Mesendoderm (in vitro differentiated cells): Measurements from ENCODE around the gene MAP2K4.

Experiments
- DNase-seq: peaks from one replicate; pipeline ENCODE4 v3.0.0; 2013
- H2AK5ac ChIP-seq: 2 replicates; pipeline ENCODE4 v1.6.1; 2013; ENCODE audit warnings: low read length, inconsistent platforms
- H2BK120ac ChIP-seq: 2 replicates; pipeline ENCODE4 v1.6.1; 2013; ENCODE audit warnings: low read depth, mild to moderate bottlenecking, low read length, moderate library complexity, mixed read lengths
- H2BK15ac ChIP-seq: replicated peaks from 2 replicates; pipeline ENCODE4 v1.6.1; 2013; ENCODE audit warnings: low read depth, mild to moderate bottlenecking, moderate library complexity
- H2BK5ac ChIP-seq: 2 replicates; pipeline ENCODE4 v1.6.1; 2013; ENCODE audit warnings: low read length, inconsistent platforms
- H3K18ac ChIP-seq: 2 replicates; pipeline ENCODE4 v1.6.1; 2013; ENCODE audit warnings: mild to moderate bottlenecking, low read length, mixed read lengths
- H3K23ac ChIP-seq: one replicate; pipeline ENCODE4 v1.6.1; 2013; ENCODE audit warnings: low read length
- H3K27ac ChIP-seq: 2 replicates; pipeline ENCODE4 v1.5.1; 2013; ENCODE audit warnings: low read depth, mild to moderate bottlenecking, inconsistent platforms, low read length, moderate library complexity
- H3K27me3 ChIP-seq: 2 replicates; pipeline ENCODE4 v1.6.1; 2013; ENCODE audit warnings: low read length, control low read depth, mild to moderate bottlenecking, inconsistent platforms; ENCODE audit not compliant: insufficient read depth, poor library complexity
- H3K36me3 ChIP-seq: 2 replicates; pipeline ENCODE4 v1.6.1; 2013; ENCODE audit warnings: low read length, inconsistent platforms; ENCODE audit not compliant: control insufficient read depth, insufficient read depth
- H3K4ac ChIP-seq: one replicate; pipeline ENCODE4 v1.6.1; 2013; ENCODE audit warnings: low read depth, mild to moderate bottlenecking, low read length, moderate library complexity
- H3K4me1 ChIP-seq: 2 replicates; pipeline ENCODE4 v1.6.1; 2013; ENCODE audit warnings: low read depth, low read length, inconsistent platforms; ENCODE audit not compliant: control insufficient read depth
- H3K4me2 ChIP-seq: 2 replicates; pipeline ENCODE4 v1.6.1; 2013; ENCODE audit warnings: low read length
- H3K4me3 ChIP-seq: 2 replicates; pipeline ENCODE4 v1.5.1; 2013; ENCODE audit warnings: mild to moderate bottlenecking, low read length
- H3K56ac ChIP-seq: one replicate; pipeline ENCODE4 v1.6.1; 2013; ENCODE audit warnings: low read length
- H3K79me1 ChIP-seq: 2 replicates; pipeline ENCODE4 v1.6.1; 2013; ENCODE audit warnings: low read length, inconsistent platforms
- H3K79me2 ChIP-seq: 2 replicates; pipeline ENCODE4 v1.6.1; 2013; ENCODE audit warnings: mild to moderate bottlenecking, low read length; ENCODE audit not compliant: control insufficient read depth, insufficient read depth
- H3K9ac ChIP-seq: 2 replicates; pipeline ENCODE4 v1.6.1; 2013; ENCODE audit warnings: low read length, inconsistent platforms
- H4K5ac ChIP-seq: one replicate; pipeline ENCODE4 v1.6.1; 2013; ENCODE audit warnings: low read length
- H4K8ac ChIP-seq: one replicate; pipeline ENCODE4 v1.6.1; 2013; ENCODE audit warnings: low read depth, mild to moderate bottlenecking, control low read depth, low read length, moderate library complexity
- WGBS: extraction: QIAGEN DNeasy Blood & Tissue Kit; methylation state at CpG from one replicate; pipeline ENCODE4 v1.1.7; 2013; ENCODE audit warnings: low lambda C conversion rate, missing lambda C conversion rate; ENCODE audit not compliant: insufficient coverage; ENCODE audit errors: extremely low coverage; 5-methylcytosine and 5-hydroxymethylcytosine counted together

The MAP2K4 gene

DNA sequence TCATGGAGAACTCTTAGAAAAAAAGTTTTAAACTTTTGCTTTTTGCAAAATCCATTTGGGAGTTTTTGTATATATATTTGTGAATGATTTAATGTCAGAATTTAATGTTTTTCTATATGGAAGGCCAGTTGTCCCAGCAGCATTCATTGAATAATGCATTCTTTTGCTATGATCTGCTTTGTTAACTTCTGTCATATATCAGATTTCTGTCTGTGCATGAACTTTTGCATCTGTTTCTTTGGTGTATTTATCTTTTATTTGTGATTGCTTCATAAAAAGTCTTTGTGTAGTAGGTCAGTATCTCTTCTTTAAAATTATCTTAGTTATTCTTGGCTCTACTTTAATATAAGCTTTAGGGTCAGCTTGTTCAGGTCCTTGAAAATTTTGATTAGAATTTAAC, 84.2 kb downstream of the MAP2K4 start:
- Histone ChIP-seq H3K23ac (no peak overlapping the region), H2BK5ac (no peak overlapping the region), H3K27me3 (no peaks in the 10 kb centered on the region), H3K18ac (no peak overlapping the region), H3K79me2 (no peaks in the 10 kb centered on the region), H3K9ac (no peak overlapping the region), H3K27ac (no peak overlapping the region), H3K79me1 (no peaks in the 10 kb centered on the region), H3K4me2 (no peak overlapping the region), H4K5ac (no peak overlapping the region), H2BK120ac (no peak overlapping the region), H3K56ac (no peak overlapping the region), H3K4me1 (peaks cover 2% of the 10 kb centered on the region), H3K36me3 (no peaks in the 10 kb centered on the region), H2AK5ac (no peak overlapping the region), H4K8ac (no peak overlapping the region), H2BK15ac (no peak overlapping the region), H3K4ac (no peak overlapping the region), H3K4me3 (no peak overlapping the region)
- no peak for DNase-seq

DNA sequence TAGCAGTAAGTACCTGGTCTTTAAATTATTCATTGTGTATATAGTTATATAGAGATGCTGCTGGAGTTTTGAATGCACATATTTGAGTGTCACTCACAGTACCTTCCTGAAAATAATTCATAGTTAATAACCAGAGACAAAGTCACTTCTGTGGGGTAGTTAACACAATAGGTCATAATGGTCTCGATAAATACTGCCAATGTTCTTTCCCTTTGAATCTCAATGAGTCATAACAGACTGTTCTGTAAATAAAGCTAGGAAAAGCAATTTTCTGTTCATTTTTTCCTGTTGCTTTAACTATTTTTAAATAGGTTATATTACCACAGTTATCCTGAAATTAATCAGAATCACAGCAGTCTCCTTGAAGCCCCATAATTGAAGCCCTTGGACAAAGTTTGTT, 87.2 kb downstream of the MAP2K4 start:
- Histone ChIP-seq H3K27me3 (no peaks in the 10 kb centered on the region), H3K27ac (no peak overlapping the region), H3K4me3 (no peak overlapping the region), H3K4me1 (peaks cover 2% of the 10 kb centered on the region), H3K9ac (no peak overlapping the region), H2AK5ac (no peak overlapping the region), H3K4ac (no peak overlapping the region), H3K36me3 (no peaks in the 10 kb centered on the region), H2BK120ac (no peak overlapping the region), H3K79me2 (no peaks in the 10 kb centered on the region), H3K79me1 (no peaks in the 10 kb centered on the region), H3K18ac (no peak overlapping the region), H3K56ac (no peak overlapping the region), H4K5ac (no peak overlapping the region), H3K4me2 (no peak overlapping the region), H3K23ac (no peak overlapping the region), H4K8ac (no peak overlapping the region), H2BK5ac (no peak overlapping the region), H2BK15ac (no peak overlapping the region)
- no peak for DNase-seq
- no CpG with 5 or more reads among the region's 1 CpG for WGBS

DNA sequence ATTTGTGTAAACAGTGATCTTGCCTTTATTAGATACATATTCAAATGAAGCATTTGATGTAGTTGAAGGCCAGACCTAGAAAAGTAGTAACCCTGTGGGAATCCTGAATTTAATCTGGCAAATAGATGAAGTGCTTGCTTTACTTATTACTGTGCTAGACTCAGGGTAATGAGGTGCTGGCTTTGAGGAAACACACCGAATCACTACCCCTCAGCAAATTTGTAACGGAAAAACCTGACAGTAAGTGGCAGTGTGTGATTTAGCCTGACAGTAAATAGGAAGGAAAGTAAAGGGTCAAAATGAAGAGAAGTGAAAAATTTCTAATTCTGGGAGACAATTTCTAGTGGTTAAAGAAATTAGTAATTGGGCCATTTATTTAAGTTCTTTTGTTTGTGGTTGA, 90.2 kb downstream of the MAP2K4 start:
- Histone ChIP-seq H3K36me3 (peaks cover 2% of the 10 kb centered on the region), H2BK120ac (no peak overlapping the region), H3K9ac (no peak overlapping the region), H4K8ac (no peak overlapping the region), H3K4me1 (no peaks in the 10 kb centered on the region), H3K27me3 (no peaks in the 10 kb centered on the region), H2AK5ac (no peak overlapping the region), H4K5ac (no peak overlapping the region), H3K56ac (no peak overlapping the region), H3K4ac (no peak overlapping the region), H3K23ac (no peak overlapping the region), H3K4me3 (no peak overlapping the region), H3K4me2 (no peak overlapping the region), H3K79me1 (no peaks in the 10 kb centered on the region), H2BK15ac (no peak overlapping the region), H3K79me2 (no peaks in the 10 kb centered on the region), H3K18ac (no peak overlapping the region), H3K27ac (no peak overlapping the region), H2BK5ac (no peak overlapping the region)
- no peak for DNase-seq
- WGBS = no CpG with 5 or more reads among the region's 2 CpGs

DNA sequence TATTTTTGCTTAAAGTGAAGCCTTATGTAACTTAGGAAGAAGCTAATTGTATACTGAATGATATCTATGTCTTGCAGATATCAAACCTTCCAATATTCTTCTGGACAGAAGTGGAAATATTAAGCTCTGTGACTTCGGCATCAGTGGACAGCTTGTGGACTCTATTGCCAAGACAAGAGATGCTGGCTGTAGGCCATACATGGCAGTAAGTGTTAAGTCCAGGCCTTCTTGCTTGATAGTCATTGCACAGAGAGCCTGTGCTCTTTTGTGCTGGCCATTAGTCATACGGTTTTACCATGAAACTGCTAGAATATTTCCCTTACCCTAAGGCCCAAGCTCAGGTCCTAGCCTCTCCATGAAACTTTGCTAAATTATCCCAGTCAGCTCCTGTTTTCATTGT, 92.5 kb downstream of the MAP2K4 start:
- Histone ChIP-seq H3K18ac (no peak overlapping the region), H4K5ac (no peak overlapping the region), H4K8ac (no peak overlapping the region), H3K4ac (no peak overlapping the region), H3K79me1 (no peaks in the 10 kb centered on the region), H3K79me2 (no peaks in the 10 kb centered on the region), H2BK120ac (no peak overlapping the region), H3K4me2 (no peak overlapping the region), H3K9ac (no peak overlapping the region), H2BK15ac (no peak overlapping the region), H3K36me3 (peaks cover 2% of the 10 kb centered on the region), H3K27me3 (no peaks in the 10 kb centered on the region), H2AK5ac (no peak overlapping the region), H3K27ac (no peak overlapping the region), H3K4me3 (no peak overlapping the region), H3K56ac (no peak overlapping the region), H3K23ac (no peak overlapping the region), H3K4me1 (no peaks in the 10 kb centered on the region), H2BK5ac (no peak overlapping the region)
- no peak for DNase-seq
- whole genome bisulfite sequencing = no CpG with 5 or more reads among the region's 2 CpGs

DNA sequence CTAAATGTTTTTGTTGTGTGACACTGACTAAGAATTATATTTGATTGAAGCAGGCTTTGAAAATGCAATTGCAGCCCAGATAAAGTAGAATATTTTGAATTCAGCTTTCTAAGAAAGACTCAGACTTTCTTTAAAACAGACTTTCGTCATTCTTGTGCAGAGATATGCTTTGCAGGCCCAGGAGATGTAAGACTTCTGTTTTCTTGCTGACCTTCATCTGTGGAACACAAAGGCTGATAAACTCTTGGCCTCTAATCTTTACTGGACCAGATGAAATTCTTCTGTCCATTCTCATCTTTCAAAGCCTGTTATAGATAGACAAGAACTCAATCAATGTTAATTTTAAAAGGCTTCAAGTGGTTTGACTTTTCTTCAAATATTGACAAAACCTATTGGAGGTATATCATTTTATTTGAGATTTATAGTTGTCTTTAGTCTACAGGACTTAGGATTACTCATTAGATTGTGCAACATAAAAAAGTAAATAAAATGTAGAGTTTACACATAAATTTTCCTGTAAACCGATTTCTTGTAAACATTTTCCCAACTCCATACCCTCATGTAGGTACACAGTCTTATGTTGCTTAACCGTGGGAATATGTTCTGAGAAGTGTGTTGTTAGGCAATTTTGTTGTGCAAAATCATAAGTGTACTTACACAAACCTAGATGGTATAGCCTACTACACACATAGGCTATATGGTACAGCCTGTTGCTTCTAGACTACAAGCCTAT, 94.2 kb downstream of the MAP2K4 start:
- Histone ChIP-seq H3K4me1 (no peaks in the 10 kb centered on the region), H3K4me3 (no peak overlapping the region), H3K4me2 (no peak overlapping the region), H3K79me2 (no peaks in the 10 kb centered on the region), H4K5ac (no peak overlapping the region), H3K36me3 (peaks cover 2% of the 10 kb centered on the region), H2BK15ac (no peak overlapping the region), H3K27ac (no peak overlapping the region), H3K4ac (no peak overlapping the region), H3K56ac (no peak overlapping the region), H3K79me1 (no peaks in the 10 kb centered on the region), H2BK5ac (no peak overlapping the region), H3K18ac (no peak overlapping the region), H4K8ac (no peak overlapping the region), H3K23ac (no peak overlapping the region), H2BK120ac (no peak overlapping the region), H3K27me3 (no peaks in the 10 kb centered on the region), H2AK5ac (no peak overlapping the region), H3K9ac (no peak overlapping the region)
- DNase-seq = no peak
- WGBS = no CpG with 5 or more reads among the region's 3 CpGs

DNA sequence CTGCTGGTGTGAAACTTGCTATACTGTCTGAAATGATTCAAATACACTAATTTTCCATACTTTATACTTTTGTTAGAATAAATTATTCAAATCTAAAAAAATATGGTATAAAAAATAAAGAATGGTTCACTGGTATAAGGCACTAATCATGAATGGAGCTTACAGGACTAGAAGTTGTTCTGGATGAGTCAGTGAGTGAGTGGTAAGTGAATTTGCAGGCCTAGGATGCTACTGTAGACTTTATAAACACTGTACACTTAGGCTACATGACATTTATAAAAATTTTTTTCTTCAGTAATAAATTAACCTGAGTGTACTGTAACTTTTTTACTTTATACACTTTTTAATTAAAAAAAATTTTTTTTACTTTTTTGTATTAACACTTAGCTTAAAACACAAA, 95.5 kb downstream of the MAP2K4 start:
- Histone ChIP-seq H3K4me3 (no peak overlapping the region), H4K8ac (no peak overlapping the region), H3K4me1 (no peaks in the 10 kb centered on the region), H3K56ac (no peak overlapping the region), H2AK5ac (no peak overlapping the region), H3K36me3 (peaks cover 2% of the 10 kb centered on the region), H3K18ac (no peak overlapping the region), H2BK120ac (no peak overlapping the region), H4K5ac (no peak overlapping the region), H3K4ac (no peak overlapping the region), H2BK15ac (no peak overlapping the region), H3K23ac (no peak overlapping the region), H3K4me2 (no peak overlapping the region), H3K79me1 (no peaks in the 10 kb centered on the region), H2BK5ac (no peak overlapping the region), H3K27ac (no peak overlapping the region), H3K79me2 (no peaks in the 10 kb centered on the region), H3K27me3 (no peaks in the 10 kb centered on the region), H3K9ac (no peak overlapping the region)
- no peak for DNase-seq
